NB4 (cell line): ENCODE measurements around the gene ASPRV1.

Experiments used
- DNase-seq: peaks from one replicate; pipeline ENCODE4 v3.0.0; 2010; ENCODE audit warnings: low read depth
- H3K4me3 ChIP-seq: one replicate; pipeline ENCODE4 v1.5.1; 2011; ENCODE audit warnings: mild to moderate bottlenecking, low read depth, low read length, moderate library complexity
- MYC ChIP-seq: IDR thresholded peaks from 2 replicates; pipeline ENCODE4 v1.6.1; 2011; ENCODE audit warnings: low read depth, low read length
- POLR2A ChIP-seq: IDR thresholded peaks from 2 replicates; pipeline ENCODE4 v1.6.1; 2011; ENCODE audit warnings: mild to moderate bottlenecking; ENCODE audit not compliant: insufficient read length; ENCODE audit errors: extremely low read depth
- TF ChIP-seq, protein P1 (sequence below): IDR thresholded peaks from one replicate; pipeline ENCODE4 v1.5.1; 2012; ENCODE audit warnings: low read depth, low read length
- TF ChIP-seq, protein P2 (sequence below): IDR thresholded peaks from 2 replicates; pipeline ENCODE4 v1.6.1; 2011; ENCODE audit warnings: low read depth, low read length

The ASPRV1 gene

DNA sequence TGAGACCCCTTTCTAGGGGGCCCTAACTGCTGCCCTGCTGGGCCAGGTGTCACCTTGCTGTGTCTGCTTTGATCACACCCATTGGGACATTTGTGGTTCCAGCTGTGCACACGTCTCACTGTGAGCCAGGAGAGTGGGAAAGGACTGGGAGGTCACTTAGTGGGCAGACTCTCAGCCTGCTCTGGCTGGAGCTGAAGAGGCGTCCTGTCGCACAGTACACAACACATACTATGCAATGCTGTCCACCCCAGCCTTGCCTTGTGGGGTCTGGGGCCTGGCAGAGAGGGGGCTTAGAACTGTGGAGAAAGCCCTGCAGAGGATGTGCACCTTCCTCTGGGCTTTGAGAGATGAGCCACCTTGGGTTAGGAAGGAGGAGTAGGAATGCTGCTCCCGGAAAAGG lies 25.3 kb upstream of the ASPRV1 start:
- no peak for DNase-seq
- TF ChIP-seq, protein P1, sequence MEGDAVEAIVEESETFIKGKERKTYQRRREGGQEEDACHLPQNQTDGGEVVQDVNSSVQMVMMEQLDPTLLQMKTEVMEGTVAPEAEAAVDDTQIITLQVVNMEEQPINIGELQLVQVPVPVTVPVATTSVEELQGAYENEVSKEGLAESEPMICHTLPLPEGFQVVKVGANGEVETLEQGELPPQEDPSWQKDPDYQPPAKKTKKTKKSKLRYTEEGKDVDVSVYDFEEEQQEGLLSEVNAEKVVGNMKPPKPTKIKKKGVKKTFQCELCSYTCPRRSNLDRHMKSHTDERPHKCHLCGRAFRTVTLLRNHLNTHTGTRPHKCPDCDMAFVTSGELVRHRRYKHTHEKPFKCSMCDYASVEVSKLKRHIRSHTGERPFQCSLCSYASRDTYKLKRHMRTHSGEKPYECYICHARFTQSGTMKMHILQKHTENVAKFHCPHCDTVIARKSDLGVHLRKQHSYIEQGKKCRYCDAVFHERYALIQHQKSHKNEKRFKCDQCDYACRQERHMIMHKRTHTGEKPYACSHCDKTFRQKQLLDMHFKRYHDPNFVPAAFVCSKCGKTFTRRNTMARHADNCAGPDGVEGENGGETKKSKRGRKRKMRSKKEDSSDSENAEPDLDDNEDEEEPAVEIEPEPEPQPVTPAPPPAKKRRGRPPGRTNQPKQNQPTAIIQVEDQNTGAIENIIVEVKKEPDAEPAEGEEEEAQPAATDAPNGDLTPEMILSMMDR: no peak
- TF ChIP-seq MYC: no peak
- no peak for TF ChIP-seq POLR2A
- TF ChIP-seq, protein P2, sequence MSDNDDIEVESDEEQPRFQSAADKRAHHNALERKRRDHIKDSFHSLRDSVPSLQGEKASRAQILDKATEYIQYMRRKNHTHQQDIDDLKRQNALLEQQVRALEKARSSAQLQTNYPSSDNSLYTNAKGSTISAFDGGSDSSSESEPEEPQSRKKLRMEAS: no peak
- H3K4me3 ChIP-seq: no peak overlapping the region

DNA sequence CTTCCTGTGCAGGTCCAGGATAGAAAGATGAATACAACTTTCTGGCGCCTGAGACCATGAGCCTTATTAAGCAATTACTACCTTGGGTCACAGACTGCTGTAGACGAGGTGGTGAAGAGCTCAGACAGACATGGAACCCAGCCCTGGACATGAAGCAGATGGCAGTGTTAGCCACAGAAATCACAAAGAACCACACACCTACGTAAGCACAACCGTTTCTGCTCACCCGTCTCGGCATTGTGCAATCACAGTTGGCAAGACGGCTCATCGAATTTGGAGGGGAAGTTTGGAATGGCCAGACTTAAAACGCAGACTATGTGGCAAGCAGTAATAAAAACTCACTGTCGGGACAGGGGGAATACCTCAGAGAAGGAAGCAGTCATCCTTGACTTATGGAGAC lies 24.3 kb upstream of the ASPRV1 start:
- peak; percentile 99 for DNase-seq
- TF ChIP-seq POLR2A (no peak), MYC (no peak)
- TF ChIP-seq, protein P1: no peak
- TF ChIP-seq, protein P2: peak; percentile 60; the same call in 1 of the 2 replicates
- H3K4me3 ChIP-seq: no peak overlapping the region

DNA sequence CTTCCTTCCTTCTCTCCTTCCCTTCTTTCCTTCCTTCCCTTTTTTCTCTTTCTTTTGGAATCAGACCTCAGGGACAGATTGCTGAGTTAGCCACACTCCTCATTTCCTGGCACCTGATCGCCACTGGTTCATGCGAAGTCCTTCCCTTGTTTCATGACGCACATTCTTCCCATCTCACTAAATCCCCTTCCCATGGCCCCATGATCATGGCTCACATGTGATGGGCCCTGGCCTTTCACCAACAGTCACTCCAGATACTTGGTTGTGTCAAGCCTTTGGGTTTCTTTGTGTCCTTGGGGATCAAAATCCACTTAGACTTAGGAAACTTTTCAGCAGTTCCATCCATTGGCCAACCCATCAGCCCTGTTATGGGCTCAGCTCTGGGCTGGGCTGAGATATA lies 23.8 kb upstream of the ASPRV1 start:
- TF ChIP-seq, protein P2: no peak
- TF ChIP-seq, protein P1: no peak
- TF ChIP-seq MYC (no peak), POLR2A (no peak)
- H3K4me3 ChIP-seq: no peak overlapping the region
- no peak for DNase-seq

DNA sequence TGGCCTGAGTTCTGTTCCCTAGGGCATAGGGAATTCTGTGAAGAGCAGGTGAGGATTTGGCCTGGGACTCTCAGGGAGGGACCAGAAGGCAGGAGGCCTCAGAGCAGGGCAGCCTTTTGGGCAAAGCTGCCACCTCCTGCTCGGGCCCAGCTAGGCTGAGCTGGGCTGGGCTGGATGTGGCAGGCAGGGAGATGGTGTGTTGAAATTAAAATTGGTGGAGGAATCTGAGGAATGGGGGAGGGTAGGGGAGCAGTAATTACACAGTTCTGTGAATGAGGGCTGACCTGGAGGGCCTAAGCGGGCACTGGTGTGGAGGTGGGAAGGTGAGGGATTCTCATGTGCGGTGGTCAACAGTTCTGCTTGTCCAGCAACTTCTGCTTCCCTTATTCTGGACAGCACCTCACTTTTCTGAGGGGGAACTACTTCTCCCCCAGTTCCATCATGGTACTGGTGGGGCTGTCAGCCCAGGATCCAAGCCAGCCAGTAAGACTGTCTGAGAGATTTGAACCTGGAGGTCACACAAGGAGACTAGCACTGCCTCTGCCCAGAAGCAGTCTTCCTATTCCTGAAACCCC lies 22.0 kb upstream of the ASPRV1 start:
- TF ChIP-seq, protein P2: no peak

DNA sequence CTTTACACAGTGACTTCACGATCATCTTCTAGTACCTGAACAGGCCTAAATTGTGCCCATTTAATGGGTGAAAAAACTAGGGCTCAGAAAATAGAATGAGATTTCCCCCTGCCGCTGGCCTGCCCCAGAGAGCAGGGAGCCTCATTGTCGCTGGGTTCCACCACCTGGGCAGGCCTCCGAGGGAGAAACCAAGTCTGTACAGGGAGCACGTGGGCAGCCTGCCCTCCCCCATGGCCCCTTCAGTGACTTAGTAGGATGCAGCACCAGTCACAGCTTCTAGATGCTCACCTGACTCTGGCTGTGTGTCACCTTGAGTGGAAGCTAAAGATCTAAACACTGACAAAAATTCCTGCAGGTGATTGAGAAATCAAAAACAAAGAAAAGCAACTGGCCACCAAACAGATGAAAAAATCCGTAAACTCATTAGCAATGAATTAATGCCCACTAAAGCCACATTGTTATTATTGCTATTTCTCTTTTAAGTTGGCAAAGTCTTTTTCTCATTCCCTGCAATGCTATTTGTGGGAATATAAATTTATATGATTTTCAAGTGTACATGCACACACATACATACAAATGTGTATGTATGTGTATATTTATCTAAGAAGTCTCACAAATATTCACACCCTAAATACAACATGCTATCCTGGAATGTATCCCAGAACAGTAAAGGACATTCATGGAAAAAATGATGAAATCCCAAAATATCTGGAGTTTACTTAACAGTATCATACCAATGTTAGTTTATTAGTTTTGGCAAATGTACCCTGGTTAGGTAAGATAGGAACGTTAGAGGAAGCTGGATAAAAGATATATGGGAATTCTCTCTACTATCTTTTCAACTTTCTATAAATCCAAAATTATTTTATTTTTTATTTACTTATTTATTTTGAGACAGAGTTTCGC lies 18.7 kb upstream of the ASPRV1 start:
- DNase-seq: no peak
- TF ChIP-seq MYC: no peak
- TF ChIP-seq, protein P2: no peak
- TF ChIP-seq, protein P1: no peak
- TF ChIP-seq POLR2A: no peak
- H3K4me3 ChIP-seq: no peak overlapping the region

More for the DNA sequence above, 22.0 kb upstream of the ASPRV1 start:
- no peak overlapping the region for H3K4me3 ChIP-seq
- no peak for DNase-seq

DNA sequence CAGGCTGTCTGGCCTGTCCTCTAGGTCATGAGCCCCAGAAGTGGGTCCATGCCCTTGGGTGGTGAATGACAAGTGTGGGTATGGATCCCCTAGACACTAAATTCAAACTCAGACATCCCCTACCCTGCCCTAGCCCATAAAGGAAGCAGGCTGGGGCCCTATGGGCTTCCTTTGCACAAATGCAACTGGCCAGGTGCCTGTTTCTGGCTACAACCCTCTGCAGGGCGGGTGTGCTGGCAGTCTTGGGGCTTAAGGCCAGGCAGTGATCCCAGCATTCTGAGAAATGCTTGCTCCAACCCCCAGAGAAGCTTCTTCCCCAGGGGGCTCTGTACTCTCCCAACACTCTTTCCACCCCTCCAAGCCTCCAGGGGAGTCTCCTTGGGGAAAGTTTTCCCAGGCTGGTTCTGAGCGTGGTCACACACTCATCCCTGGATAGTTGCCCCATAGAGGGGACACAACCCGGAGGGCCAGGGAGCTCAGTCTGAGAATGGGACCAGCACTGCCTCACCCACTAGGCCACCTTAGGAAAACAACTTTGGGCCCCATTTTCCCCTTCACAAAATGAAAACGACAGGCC lies 16.6 kb upstream of the ASPRV1 start:
- TF ChIP-seq MYC: no peak
- TF ChIP-seq, protein P1: no peak
- TF ChIP-seq POLR2A: no peak
- TF ChIP-seq, protein P2: no peak
- DNase-seq: no peak
- no peak overlapping the region for H3K4me3 ChIP-seq
